ENCODE results near the gene MS4A6E.

MS4A6E gene

DNA sequence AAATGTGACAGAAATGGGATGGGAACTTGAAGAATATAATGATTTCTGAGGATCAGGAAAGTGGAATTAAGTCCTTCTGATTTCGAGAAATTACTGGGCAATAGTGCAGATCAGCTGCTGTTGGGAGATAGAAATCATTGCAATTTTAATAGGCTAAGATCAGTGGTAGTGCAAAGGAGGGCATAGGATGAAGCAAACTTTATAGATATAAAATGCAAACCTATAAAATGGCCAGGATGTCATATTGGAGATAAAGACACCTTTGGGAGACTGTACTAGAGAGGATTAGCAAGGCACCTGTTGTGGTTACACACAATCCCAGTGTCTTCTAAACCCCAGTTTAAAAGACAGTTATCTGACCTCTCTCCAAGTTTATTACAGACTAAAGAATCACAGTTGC, 44.8 kb downstream of the MS4A6E start:
- TF ChIP-seq, protein P1, sequence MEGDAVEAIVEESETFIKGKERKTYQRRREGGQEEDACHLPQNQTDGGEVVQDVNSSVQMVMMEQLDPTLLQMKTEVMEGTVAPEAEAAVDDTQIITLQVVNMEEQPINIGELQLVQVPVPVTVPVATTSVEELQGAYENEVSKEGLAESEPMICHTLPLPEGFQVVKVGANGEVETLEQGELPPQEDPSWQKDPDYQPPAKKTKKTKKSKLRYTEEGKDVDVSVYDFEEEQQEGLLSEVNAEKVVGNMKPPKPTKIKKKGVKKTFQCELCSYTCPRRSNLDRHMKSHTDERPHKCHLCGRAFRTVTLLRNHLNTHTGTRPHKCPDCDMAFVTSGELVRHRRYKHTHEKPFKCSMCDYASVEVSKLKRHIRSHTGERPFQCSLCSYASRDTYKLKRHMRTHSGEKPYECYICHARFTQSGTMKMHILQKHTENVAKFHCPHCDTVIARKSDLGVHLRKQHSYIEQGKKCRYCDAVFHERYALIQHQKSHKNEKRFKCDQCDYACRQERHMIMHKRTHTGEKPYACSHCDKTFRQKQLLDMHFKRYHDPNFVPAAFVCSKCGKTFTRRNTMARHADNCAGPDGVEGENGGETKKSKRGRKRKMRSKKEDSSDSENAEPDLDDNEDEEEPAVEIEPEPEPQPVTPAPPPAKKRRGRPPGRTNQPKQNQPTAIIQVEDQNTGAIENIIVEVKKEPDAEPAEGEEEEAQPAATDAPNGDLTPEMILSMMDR (conservative IDR thresholded peaks at IDR 0.05; ENCODE audit: low read depth, low read length), result no peak
- DNase-seq (ENCODE audit: low read depth), result no peak
- H3K4me3 ChIP-seq (ENCODE audit: low read length), result no peak overlapping the region

DNA sequence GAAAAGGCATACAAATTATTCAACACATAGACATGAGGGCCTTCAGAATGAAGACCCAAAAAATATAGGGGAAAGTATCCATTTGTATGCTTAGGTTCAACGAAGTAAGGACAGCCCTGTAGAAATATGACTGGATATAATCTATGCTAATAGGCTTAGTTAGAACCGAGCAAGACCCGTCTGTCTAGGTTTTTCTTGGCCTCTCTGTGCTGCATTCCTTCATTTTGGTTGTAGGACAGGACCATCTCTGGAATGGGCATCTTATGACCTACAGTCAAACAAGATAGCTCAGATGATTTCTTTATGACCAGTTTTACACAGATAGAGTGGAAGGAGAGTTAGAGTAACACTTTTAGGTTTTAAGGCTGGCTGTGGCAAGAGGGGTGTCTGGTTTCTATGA, 45.7 kb downstream of the MS4A6E start:
- TF ChIP-seq, protein P1 (conservative IDR thresholded peaks at IDR 0.05; ENCODE audit: low read depth, low read length), result no peak
- H3K4me3 ChIP-seq (ENCODE audit: low read length), result no peak overlapping the region
- no peak for DNase-seq (ENCODE audit: low read depth)

DNA sequence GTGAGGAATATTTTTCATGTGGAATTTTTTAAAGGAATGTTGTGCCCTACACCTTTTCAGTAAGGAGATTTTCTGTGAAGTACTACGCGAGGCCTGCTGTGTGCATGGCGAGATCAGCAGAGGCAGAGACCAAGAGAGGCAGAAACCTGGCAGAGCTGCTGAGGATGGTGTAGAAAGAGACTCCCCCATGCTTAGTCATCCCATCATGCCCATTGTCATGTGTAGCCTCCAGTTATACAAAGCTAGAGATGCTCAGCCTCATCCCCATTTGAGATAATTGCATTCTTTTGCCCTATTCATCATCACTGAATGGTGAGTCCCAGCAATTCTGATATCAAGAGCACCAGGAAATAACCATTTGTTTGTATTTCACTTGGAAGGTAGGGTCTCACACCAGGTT, 48.3 kb downstream of the MS4A6E start:
- TF ChIP-seq, protein P1 (conservative IDR thresholded peaks at IDR 0.05; ENCODE audit: low read depth, low read length), result no peak
- no peak for DNase-seq (ENCODE audit: low read depth)
- no peak overlapping the region for H3K4me3 ChIP-seq (ENCODE audit: low read length)

DNA sequence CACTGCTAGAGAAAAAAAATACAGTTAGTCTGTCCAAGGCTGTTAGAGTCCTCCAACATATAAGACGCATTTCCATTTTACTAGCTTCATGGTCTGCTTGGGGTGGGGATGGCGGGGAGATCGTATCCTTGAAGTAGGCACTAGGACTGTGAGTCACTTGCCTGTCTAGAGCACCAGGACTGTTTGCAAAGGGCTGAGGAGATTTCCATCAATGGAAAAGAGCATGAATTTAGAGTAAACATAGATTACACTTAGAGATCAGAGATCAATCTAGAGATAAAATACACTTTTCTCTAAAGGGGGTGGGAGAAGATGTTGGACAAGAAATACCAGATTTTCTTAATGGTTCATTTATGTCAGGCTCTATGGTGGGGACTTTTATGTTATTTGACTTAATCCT, 49.5 kb downstream of the MS4A6E start:
- DNase-seq (ENCODE audit: low read depth), result no peak
- no peak overlapping the region for H3K4me3 ChIP-seq (ENCODE audit: low read length)
- TF ChIP-seq, protein P1 (conservative IDR thresholded peaks at IDR 0.05; ENCODE audit: low read depth, low read length), result no peak

DNA sequence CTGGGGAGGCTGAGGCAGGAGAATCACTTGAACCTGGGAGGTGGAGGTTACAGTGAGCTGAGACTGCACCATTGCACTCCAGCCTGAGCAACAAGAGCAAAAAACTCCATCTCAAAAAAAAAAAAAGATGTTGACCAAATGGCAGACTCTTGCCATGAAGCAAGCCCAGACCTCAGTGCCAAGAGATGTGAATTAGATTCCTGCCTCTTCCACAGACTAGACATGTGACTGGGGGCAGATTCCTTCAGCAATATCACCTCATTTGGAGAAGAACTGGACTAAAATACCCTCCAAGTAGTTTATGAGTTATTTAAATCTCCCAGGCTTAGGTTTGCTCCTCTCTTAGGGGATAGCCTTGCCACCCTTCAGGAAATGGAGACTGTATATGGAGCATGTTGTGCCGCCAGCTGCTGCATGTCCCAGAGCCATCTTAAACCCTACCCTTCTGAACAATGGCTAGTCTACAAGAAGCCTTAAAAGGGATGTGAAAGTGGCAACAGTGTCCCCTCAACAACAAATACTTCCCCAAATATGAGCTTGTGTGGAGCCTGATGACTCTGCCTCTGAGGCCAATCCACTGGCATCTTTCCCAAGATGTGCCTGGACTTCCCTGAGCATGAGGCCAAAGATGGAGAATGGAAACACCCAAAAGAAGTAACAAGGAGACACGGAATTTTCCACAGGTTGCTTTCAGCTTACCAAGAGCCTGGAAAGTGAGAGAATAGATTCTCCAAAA, 50.5 kb downstream of the MS4A6E start:
- TF ChIP-seq, protein P1 (conservative IDR thresholded peaks at IDR 0.05; ENCODE audit: low read depth, low read length), result no peak
- no peak for DNase-seq (ENCODE audit: low read depth)
- H3K4me3 ChIP-seq (ENCODE audit: low read length), result no peak overlapping the region

DNA sequence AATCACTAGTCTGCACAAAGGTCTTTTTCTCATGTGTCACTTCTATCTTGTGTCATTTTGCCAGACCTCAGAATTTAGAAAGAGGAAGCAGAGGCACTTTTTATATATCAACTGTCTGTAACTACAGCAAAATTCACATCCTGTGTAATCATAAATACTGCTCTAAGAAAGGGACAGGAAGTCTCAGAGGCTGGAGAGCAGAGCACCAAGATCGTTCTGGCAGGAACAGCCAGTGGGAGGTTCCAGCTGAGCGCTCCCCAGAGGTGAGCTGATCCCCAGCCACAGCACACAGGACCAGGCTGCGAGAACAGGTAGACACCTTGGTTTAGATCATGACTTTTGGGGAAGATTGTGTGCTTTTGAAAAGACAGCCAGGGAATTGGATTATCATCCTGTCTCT, 51.3 kb downstream of the MS4A6E start, which contains the start of gene MS4A7:
Gene MS4A7 (plus strand): TSS at position 179 of the 400 bp plus-strand sequence. CDS start 4,610 bp downstream, outside the sequence.
- H3K4me3 ChIP-seq (ENCODE audit: low read length), result no peak within 1 kb of the TSS
- no peak for DNase-seq (ENCODE audit: low read depth)
- TF ChIP-seq, protein P1 (conservative IDR thresholded peaks at IDR 0.05; ENCODE audit: low read depth, low read length), result no peak

DNA sequence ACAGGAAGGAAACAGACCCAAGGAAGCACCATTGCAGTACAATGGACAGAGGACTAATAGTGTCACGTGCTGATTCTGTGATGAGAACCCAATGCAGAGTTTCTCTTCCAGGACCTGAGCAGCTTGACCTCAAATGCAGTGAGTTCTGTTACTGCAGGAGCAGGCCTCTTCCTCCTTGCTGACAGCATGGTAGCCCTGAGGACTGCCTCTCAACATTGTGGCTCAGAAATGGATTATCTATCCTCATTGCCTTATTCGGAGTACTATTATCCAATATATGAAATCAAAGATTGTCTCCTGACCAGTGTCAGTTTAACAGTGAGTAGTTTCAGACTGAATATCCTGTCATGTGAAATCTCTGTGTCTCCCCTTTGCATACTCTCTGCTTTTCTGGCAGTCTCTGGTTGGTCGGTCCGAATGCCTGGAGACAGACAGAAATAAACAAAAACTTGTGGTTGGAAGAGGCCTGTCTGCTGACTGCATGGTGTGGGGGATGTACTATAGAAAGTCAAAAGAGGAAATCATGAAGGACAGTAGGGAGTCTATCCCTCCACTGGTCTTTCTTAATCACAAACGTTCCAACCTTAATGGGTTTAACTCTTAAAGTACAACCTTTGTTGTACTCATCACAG, 62.3 kb downstream of the MS4A6E start:
- no peak overlapping the region for H3K4me3 ChIP-seq (ENCODE audit: low read length)
- TF ChIP-seq, protein P1 (conservative IDR thresholded peaks at IDR 0.05; ENCODE audit: low read depth, low read length), result no peak
- DNase-seq (ENCODE audit: low read depth), result no peak
